ENCODE results near the gene MAGI2.

DNA sequence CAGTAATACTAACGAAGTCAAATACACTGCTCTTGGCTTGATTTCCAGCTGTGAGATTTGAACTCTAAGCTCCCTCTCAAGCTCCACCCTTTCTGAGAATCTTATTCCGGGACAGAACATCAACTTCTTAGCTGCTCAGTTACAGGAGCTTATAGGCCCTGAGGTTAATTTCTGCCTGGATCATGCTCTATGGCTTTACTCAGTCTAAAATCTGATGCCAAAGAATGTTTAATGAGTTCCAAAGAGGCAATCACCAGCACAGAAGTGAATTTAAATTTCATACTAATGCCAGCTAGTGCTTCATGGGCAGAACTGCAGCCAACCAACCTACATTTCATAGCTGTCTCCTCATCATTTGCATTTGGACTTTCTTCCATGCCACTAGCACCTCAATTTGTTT, 707.2 kb downstream of the MAGI2 start:
- TF ChIP-seq CTCF (IDR thresholded peaks at IDR 0.05; ENCODE audit: low read depth, low read length, missing input control) (no peak), GABPA (IDR thresholded peaks at IDR 0.05 in 1 of 2, conservative IDR thresholded peaks at IDR 0.05 in 1 of 2) (no peak), FOXA1 (IDR thresholded peaks at IDR 0.05) (no peak), TAF1 (conservative IDR thresholded peaks at IDR 0.05) (no peak), SP1 (IDR thresholded peaks at IDR 0.05) (no peak)

All from liver (tissue), 3 donors.